CD14-positive monocyte (primary cell): ENCODE results near the gene MIPEP. TPM values are rescaled to one million over a fixed set of nuclear protein-coding genes. Genes with fewer than 3 reads are reported as not detected.

Experiments
- DNase-seq, 3 donors: peaks; one replicate each; pipeline ENCODE4 v3.0.0-alpha.2; 2011 to 2022
- H2AFZ ChIP-seq: 2 replicates; pipeline ENCODE4 v1.6.0; 2012; ENCODE audit warnings: mild to moderate bottlenecking, low read depth, low read length, inconsistent platforms; ENCODE audit not compliant: insufficient read depth, poor library complexity, severe bottlenecking
- H3K27ac ChIP-seq, 2 donors: 1 replicate in 1 of 2; 2 replicates in 1 of 2; pipeline ENCODE4 v1.5.1; 2012 to 2013; ENCODE audit warnings: low read length in 2 of 2, control low read depth in 1 of 2, inconsistent platforms in 1 of 2, low read depth in 1 of 2, mild to moderate bottlenecking in 1 of 2
- H3K27me3 ChIP-seq, 2 donors: one replicate each; pipeline versions ENCODE4 v1.6.0 to v1.6.1; 2011 to 2013; ENCODE audit warnings: low read length in 2 of 2; ENCODE audit not compliant: control insufficient read depth in 2 of 2, insufficient read depth in 2 of 2
- H3K36me3 ChIP-seq, 2 donors: replicated peaks in 1 of 2; 1 replicate in 1 of 2; 2 replicates in 1 of 2; pipeline versions ENCODE4 v1.5.1 to v1.6.1; 2012 to 2013; ENCODE audit warnings: low read length in 2 of 2, control low read depth in 1 of 2, inconsistent platforms in 1 of 2, mild to moderate bottlenecking in 1 of 2; ENCODE audit not compliant: insufficient read depth in 2 of 2, control insufficient read depth in 1 of 2
- H3K4me1 ChIP-seq, 2 donors: 1 replicate in 1 of 2; 2 replicates in 1 of 2; pipeline versions ENCODE4 v1.5.1 to v1.6.1; 2012 to 2013; ENCODE audit warnings: low read length in 2 of 2, control low read depth in 1 of 2, inconsistent platforms in 1 of 2, mild to moderate bottlenecking in 1 of 2, moderate library complexity in 1 of 2; ENCODE audit not compliant: insufficient read depth in 2 of 2, control insufficient read depth in 1 of 2
- H3K4me2 ChIP-seq: replicated peaks from 2 replicates; pipeline ENCODE3; 2012; ENCODE audit warnings: low read length, moderate library complexity, mild to moderate bottlenecking; ENCODE audit not compliant: poor library complexity, severe bottlenecking; ENCODE audit errors: extremely low read depth
- H3K4me3 ChIP-seq, 3 experiments: fragments of 200-600 bp in 1 of 3; sonication (generic) in 1 of 3; replicated peaks in 1 of 3; 1 replicate in 2 of 3; 2 replicates in 1 of 3; pipeline ENCODE4 v1.5.1; 2011 to 2013; ENCODE audit warnings: low read length in 3 of 3, mild to moderate bottlenecking in 3 of 3, control low read depth in 2 of 3, low read depth in 2 of 3, inconsistent platforms in 1 of 3, moderate library complexity in 1 of 3
- H3K79me2 ChIP-seq: 2 replicates; pipeline ENCODE4 v1.6.0; 2012; ENCODE audit warnings: mild to moderate bottlenecking, control low read depth, inconsistent platforms, low read length, moderate library complexity; ENCODE audit not compliant: insufficient read depth
- H3K9ac ChIP-seq: 2 replicates; pipeline ENCODE4 v1.6.0; 2017; ENCODE audit warnings: low read length, mild to moderate bottlenecking; ENCODE audit not compliant: insufficient read depth, poor library complexity, severe bottlenecking
- H3K9me3 ChIP-seq, 2 donors: replicated peaks in 1 of 2; 1 replicate in 1 of 2; 2 replicates in 1 of 2; pipeline versions ENCODE4 v1.5.1 to v1.6.1; 2012 to 2013; ENCODE audit warnings: low read length in 2 of 2, control low read depth in 1 of 2; ENCODE audit not compliant: control insufficient read depth in 1 of 2, insufficient read depth in 1 of 2
- H4K20me1 ChIP-seq: 2 replicates; pipeline ENCODE4 v1.6.0; 2012; ENCODE audit warnings: mild to moderate bottlenecking, low read length, control low read depth, moderate library complexity; ENCODE audit not compliant: insufficient read depth
- H3K27ac Mint-ChIP-seq, 7 donors: one replicate each; pipeline ENCODE4 v1.8.0; 2020; ENCODE audit warnings: mild to moderate bottlenecking in 7 of 7, mixed read lengths in 7 of 7, moderate library complexity in 6 of 7, inconsistent platforms in 2 of 7
- H3K27me3 Mint-ChIP-seq, 3 donors: one replicate each; pipeline ENCODE4 v1.8.0; 2021 to 2022; ENCODE audit warnings: low read depth in 3 of 3, mild to moderate bottlenecking in 3 of 3, mixed read lengths in 3 of 3, moderate library complexity in 3 of 3, inconsistent platforms in 1 of 3
- H3K36me3 Mint-ChIP-seq, 2 donors: one replicate each; pipeline ENCODE4 v1.8.0; 2020; ENCODE audit warnings: mixed read lengths in 2 of 2, inconsistent platforms in 1 of 2, mild to moderate bottlenecking in 1 of 2
- H3K4me1 Mint-ChIP-seq: one replicate; pipeline ENCODE4 v1.8.0; 2020; ENCODE audit warnings: mild to moderate bottlenecking, mixed read lengths
- H3K4me3 Mint-ChIP-seq, 2 donors: one replicate each; pipeline ENCODE4 v1.8.0; 2020; ENCODE audit warnings: mild to moderate bottlenecking in 2 of 2, mixed read lengths in 2 of 2, moderate library complexity in 1 of 2
- H3K9me3 Mint-ChIP-seq, 7 donors: one replicate each; pipeline ENCODE4 v1.8.0; 2020 to 2022; ENCODE audit warnings: mixed read lengths in 7 of 7, mild to moderate bottlenecking in 6 of 7, moderate library complexity in 6 of 7, inconsistent platforms in 2 of 7
- CTCF ChIP-seq: fragments of 200-600 bp; IDR thresholded peaks from one replicate; pipeline ENCODE4 v1.8.0; 2022; ENCODE audit warnings: antibody characterized with exemption, mild to moderate bottlenecking
- WGBS: methylation state at CpG from one replicate; pipeline ENCODE4 v1.1.5; 2013; ENCODE audit warnings: missing lambda C conversion rate; ENCODE audit not compliant: insufficient coverage; 5-methylcytosine and 5-hydroxymethylcytosine counted together
- intact Hi-C, 2 donors: fragments of 100-400 bp; cut with micrococcal nuclease; formaldehyde crosslinking; loops; one replicate each; pipeline versions ENCODE4 v1.15.0 to v1.15.1; 2023
- polyA plus RNA-seq, 3 donors: library from polyadenylated mRNA; depleted of rRNA in 1 of 3; unstranded in 2 of 3; stranded (reverse) in 1 of 3; fragments of 300-500 nt in 2 of 3; fragments of >200 nt in 1 of 3; fragmentation: Illumina TruSeq in 2 of 3; gene quantifications; 1 replicate in 2 of 3; 2 replicates in 1 of 3; pipeline ENCODE4 v1.2.3, GENCODE V29; 2012 to 2021

MIPEP gene
- polyA plus RNA-seq, 3 donors = 1.2 to 9.9 (median 7.7) TPM

DNA sequence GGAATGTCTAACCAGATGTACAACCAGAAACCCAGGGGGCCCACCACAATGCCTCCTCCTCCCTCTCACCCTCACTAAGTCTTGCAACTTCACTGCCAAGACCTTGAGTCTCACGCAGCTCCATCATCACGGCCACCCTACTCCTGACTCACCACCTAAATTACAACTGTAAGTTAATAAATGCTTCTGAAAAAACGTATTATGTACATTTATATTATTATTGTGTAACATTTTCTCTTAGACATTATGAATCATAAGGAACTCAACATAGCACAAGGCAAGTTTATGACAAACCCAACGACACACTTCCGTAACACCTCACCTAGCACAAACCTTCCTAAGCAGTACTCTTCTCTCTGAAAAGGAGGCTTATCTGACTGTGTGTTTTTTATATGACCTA, 20.7 kb downstream of the MIPEP start:
- no peak for TF ChIP-seq CTCF

GRCh38 chr13:23867027-23867491, 22.1 kb downstream of the MIPEP start:
- H2AFZ ChIP-seq = no peak overlapping the region

More for the DNA sequence above, 20.7 kb downstream of the MIPEP start:
- DNase-seq = no peak
- H3K9me3 ChIP-seq = no peaks in the 10 kb centered on the region
- H3K36me3 ChIP-seq = no peaks in the 10 kb centered on the region
- 100% methylated on average over 1 of the region's 5 CpGs for WGBS
- Mint-ChIP-seq H3K36me3 (peaks cover 2 to 5% of the 10 kb centered on the region in 2 donors), H3K4me1 (no peaks in the 10 kb centered on the region), H3K27ac (no peak overlapping the region), H3K9me3 (no peaks in the 10 kb centered on the region), H3K4me3 (no peak overlapping the region), H3K27me3 (peaks cover 0 to 2% (median 0%) of the 10 kb centered on the region in 3 donors)
- H3K4me1 ChIP-seq = no peaks in the 10 kb centered on the region
- no peak overlapping the region for H3K4me3 ChIP-seq
- no peaks in the 10 kb centered on the region for H4K20me1 ChIP-seq
- no peaks in the 10 kb centered on the region for H3K79me2 ChIP-seq
- no peak overlapping the region for H3K27ac ChIP-seq
- no peak overlapping the region for H3K9ac ChIP-seq
- no peak overlapping the region for H3K4me2 ChIP-seq
- no peaks in the 10 kb centered on the region for H3K27me3 ChIP-seq
- intact Hi-C loops = no loop called here
- H2AFZ ChIP-seq = no peak overlapping the region

More at GRCh38 chr13:23867027-23867491, 22.1 kb downstream of the MIPEP start:
- intact Hi-C loops = no loop called here
- Histone ChIP-seq H4K20me1 (no peaks in the 10 kb centered on the region), H3K36me3 (peaks cover 0 to 3% of the 10 kb centered on the region in 2 donors), H3K4me2 (no peak overlapping the region), H3K9me3 (no peaks in the 10 kb centered on the region), H3K4me1 (no peaks in the 10 kb centered on the region), H3K9ac (no peak overlapping the region), H3K79me2 (no peaks in the 10 kb centered on the region), H3K27me3 (no peaks in the 10 kb centered on the region), H3K27ac (no peak overlapping the region), H3K4me3 (no peak overlapping the region)
- Mint-ChIP-seq H3K36me3 (peaks cover 0 to 3% of the 10 kb centered on the region in 2 donors), H3K4me3 (no peak overlapping the region), H3K9me3 (no peaks in the 10 kb centered on the region), H3K4me1 (no peaks in the 10 kb centered on the region), H3K27me3 (peaks cover 0 to 2% (median 0%) of the 10 kb centered on the region in 3 donors), H3K27ac (no peak overlapping the region)
- 96% methylated on average over 8 of the region's 8 CpGs for WGBS
- TF ChIP-seq CTCF = no peak
- DNase-seq = no peak
